ENCODE results near the gene PKP3. TPM values are rescaled to one million over a fixed set of nuclear protein-coding genes. Genes with fewer than 3 reads are reported as not detected.

The PKP3 gene
- total and polyA plus RNA-seq, 10 donors, result 0.09 to 2.8 (median 0.44) TPM; not detected in 4

DNA sequence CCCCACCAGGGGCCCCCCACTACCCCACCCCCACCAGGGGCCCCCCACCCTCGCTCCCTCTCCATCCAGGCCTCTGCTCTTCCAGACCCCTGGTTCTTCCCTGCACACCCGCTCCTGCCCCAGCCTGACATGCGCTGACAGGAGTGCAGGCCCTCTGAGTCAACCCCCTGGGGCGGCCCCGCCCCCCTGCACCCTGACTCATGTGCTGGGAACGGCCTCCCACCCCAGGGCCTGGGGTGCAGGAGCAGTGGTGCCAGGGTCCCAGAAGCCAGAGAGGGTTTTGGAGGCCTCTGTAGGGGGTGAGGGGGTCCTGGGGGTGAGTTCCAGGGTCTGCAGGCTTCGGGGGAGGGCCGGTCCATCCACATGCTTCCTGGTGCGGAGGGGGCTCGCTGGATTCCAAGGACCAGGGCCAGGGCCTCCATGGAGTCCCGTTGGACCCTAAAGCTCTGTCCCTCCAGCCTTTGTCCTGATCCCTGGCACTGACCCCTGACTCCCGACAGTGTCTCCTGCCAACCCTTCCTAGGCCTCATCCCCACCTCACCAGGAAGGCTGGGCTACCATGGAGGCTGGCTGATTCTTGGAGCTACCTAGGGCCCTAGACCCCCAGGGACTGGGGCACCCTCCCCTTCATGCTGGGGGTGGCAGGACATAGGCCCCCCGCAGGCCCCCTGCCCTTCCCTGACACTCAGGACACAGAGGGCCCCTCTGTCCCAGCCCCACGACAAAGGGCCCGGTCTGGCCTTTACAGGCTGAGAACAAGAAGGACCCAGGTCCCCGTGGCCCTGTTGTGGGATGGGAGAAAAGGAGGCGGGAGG is 583 bp upstream of the PKP3 start:
- Histone ChIP-seq H3K4me3 (no peak overlapping the region), H3K36me3 (no peaks in the 10 kb centered on the region), H3K27ac (no peak overlapping the region), H3K27me3 (replicated peaks in 1 of 7) (peaks cover 0 to 55% (median 0%) of the 10 kb centered on the region in 7 donors), H3K9me3 (no peaks in the 10 kb centered on the region), H3K4me1 (peaks cover 0 to 17% (median 13%) of the 10 kb centered on the region in 6 donors)
- DNase-seq, result no peak
- 88 to 93% (median 89%) methylated on average over 5 to 17 of the region's 17 CpGs for WGBS, 5 donors
- intact Hi-C loops (cut with DNase I; ENCODE audit: low total_unique reads), result no loop called here
- TF ChIP-seq POLR2AphosphoS5 (IDR thresholded peaks at IDR 0.05) (no peak), POLR2A (IDR thresholded peaks at IDR 0.05) (no peak)
- TF ChIP-seq, protein P1, sequence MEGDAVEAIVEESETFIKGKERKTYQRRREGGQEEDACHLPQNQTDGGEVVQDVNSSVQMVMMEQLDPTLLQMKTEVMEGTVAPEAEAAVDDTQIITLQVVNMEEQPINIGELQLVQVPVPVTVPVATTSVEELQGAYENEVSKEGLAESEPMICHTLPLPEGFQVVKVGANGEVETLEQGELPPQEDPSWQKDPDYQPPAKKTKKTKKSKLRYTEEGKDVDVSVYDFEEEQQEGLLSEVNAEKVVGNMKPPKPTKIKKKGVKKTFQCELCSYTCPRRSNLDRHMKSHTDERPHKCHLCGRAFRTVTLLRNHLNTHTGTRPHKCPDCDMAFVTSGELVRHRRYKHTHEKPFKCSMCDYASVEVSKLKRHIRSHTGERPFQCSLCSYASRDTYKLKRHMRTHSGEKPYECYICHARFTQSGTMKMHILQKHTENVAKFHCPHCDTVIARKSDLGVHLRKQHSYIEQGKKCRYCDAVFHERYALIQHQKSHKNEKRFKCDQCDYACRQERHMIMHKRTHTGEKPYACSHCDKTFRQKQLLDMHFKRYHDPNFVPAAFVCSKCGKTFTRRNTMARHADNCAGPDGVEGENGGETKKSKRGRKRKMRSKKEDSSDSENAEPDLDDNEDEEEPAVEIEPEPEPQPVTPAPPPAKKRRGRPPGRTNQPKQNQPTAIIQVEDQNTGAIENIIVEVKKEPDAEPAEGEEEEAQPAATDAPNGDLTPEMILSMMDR (IDR thresholded peaks at IDR 0.05 in 8 of 11, conservative IDR thresholded peaks at IDR 0.05 in 3 of 11), result no peak

DNA sequence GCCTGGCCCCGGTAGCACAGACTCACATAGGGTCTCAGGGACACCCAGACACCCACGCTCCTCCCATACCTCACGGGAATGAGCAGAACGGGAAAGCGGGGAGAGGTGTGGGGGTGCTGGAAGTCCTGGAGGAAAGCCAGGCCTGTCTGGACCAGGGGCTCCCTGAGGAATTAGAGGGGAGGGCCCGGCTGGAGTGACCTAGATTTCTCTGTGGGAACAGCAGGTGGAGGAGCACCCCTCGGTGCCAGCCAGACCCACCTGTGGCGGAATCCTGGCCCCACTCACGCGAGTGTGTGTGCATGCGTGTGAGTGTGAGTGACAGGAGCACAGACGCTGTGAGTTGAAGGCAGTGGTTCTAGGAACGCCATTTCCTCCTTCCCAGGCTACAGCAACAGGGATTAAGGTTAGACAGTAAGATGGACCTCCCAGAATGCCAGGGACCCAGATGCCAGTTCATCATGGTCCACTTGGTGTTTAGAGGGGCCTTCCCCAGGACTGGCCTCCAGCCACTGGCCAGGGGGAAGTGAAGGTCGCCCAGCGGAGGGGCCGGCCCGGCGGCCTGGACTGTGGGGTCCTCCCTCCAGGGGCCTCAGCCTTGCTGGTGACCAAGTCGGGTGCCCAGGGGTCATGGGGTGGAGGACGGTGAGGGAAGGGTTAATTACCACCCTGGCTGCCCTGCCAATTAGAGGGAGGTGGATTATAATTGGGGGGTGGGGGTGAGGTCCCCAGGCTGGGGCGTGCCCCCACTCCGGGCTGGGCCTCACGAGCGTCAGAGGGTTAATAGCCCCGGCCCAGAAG is 1.0 kb downstream of the PKP3 start:
- intact Hi-C loops (cut with DNase I; ENCODE audit: low total_unique reads), result no loop called here
- DNase-seq, result no peak
- no peaks in the 10 kb centered on the region for H3K9me3 ChIP-seq
- no peak overlapping the region for H3K27ac ChIP-seq
- H3K4me3 ChIP-seq, result no peak overlapping the region
- no peaks in the 10 kb centered on the region for H3K36me3 ChIP-seq
- WGBS, 5 donors, result 75 to 90% (median 83%) methylated on average over 19 to 25 of the region's 25 CpGs
- no peak for TF ChIP-seq POLR2A (IDR thresholded peaks at IDR 0.05)
- TF ChIP-seq, protein P1 (IDR thresholded peaks at IDR 0.05 in 8 of 11, conservative IDR thresholded peaks at IDR 0.05 in 3 of 11), result no peak
- no peak for TF ChIP-seq POLR2AphosphoS5 (IDR thresholded peaks at IDR 0.05)
- H3K4me1 ChIP-seq, result peaks cover 0 to 18% (median 14%) of the 10 kb centered on the region in 6 donors
- peaks cover 0 to 66% (median 10%) of the 10 kb centered on the region in 7 donors for H3K27me3 ChIP-seq (replicated peaks in 1 of 7)

DNA sequence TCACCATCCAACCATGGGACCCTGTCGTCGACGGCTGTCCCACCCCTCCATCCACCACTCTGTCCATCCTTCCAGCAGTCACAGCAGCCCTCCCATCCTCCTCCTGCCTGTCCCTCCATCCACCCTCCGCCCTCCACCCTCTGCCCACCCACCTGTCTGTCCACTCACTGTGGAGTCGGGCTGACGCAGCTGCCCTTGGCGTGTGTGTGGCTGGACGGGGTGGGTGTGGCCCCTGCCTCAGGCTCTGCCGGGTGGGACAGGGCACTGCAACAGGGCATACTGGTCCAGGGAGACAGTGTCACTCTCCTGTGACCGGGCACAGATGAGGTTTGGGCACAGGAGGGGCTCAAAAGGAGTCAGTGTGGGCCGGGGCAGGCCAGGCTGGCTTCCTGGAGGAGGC is 1.9 kb downstream of the PKP3 start:
- H3K27ac ChIP-seq, result no peak overlapping the region
- 72 to 92% (median 83%) methylated on average over 11 of the region's 11 CpGs for WGBS, 5 donors
- H3K9me3 ChIP-seq, result no peaks in the 10 kb centered on the region
- peaks cover 0 to 23% (median 14%) of the 10 kb centered on the region in 6 donors for H3K4me1 ChIP-seq
- TF ChIP-seq POLR2A (IDR thresholded peaks at IDR 0.05) (no peak), POLR2AphosphoS5 (IDR thresholded peaks at IDR 0.05) (no peak)
- TF ChIP-seq, protein P1 (IDR thresholded peaks at IDR 0.05 in 8 of 11, conservative IDR thresholded peaks at IDR 0.05 in 3 of 11), result no peak
- H3K36me3 ChIP-seq, result no peaks in the 10 kb centered on the region
- intact Hi-C loops (cut with DNase I; ENCODE audit: low total_unique reads), result no loop called here
- peaks cover 0 to 72% (median 15%) of the 10 kb centered on the region in 7 donors for H3K27me3 ChIP-seq (replicated peaks in 1 of 7)
- DNase-seq, result no peak
- H3K4me3 ChIP-seq, result no peak overlapping the region

Data from spleen (tissue), 11 donors.